Cortex of kidney (tissue), 1 donor: Measurements from ENCODE around the gene TRAP1.
"Not testable (repeated sequence)": the region's sequence is repeated elsewhere in the genome, so short reads cannot be mapped to it uniquely, and the experiment has no call there.

Experiments used
- DNase-seq: peaks from one replicate; lab custom pipeline; 2025; lab: John Stamatoyannopoulos, UW

The TRAP1 gene

GRCh38 chr16:3736116-3736515 is 18.8 kb upstream of the TRAP1 start:
- DNase-seq: no peak

- no peak for DNase-seq
Observed at GRCh38 chr16:3735541-3735940, 18.2 kb upstream of the TRAP1 start.

- DNase-seq: no peak
Observed at GRCh38 chr16:3734758-3735221, 17.5 kb upstream of the TRAP1 start.

- no peak for DNase-seq
Observed at GRCh38 chr16:3734084-3734757, 16.9 kb upstream of the TRAP1 start.

- DNase-seq: no peak
Observed at GRCh38 chr16:3732171-3732570, 14.8 kb upstream of the TRAP1 start.

GRCh38 chr16:3731126-3731935 is 14.0 kb upstream of the TRAP1 start:
- DNase-seq: no peak

- no peak for DNase-seq
Observed at GRCh38 chr16:3730161-3731125, 13.1 kb upstream of the TRAP1 start.

- no peak for DNase-seq
Observed at GRCh38 chr16:3729161-3730112, 12.1 kb upstream of the TRAP1 start.

- DNase-seq: no peak
Observed at GRCh38 chr16:3728424-3729160, 11.3 kb upstream of the TRAP1 start.

GRCh38 chr16:3727806-3728381 is 10.6 kb upstream of the TRAP1 start:
- DNase-seq: no peak

- DNase-seq: no peak
Observed at GRCh38 chr16:3726021-3726687, 8.8 kb upstream of the TRAP1 start.

- no peak for DNase-seq
Observed at GRCh38 chr16:3725276-3725675, 8.0 kb upstream of the TRAP1 start.

- no peak for DNase-seq
Observed at GRCh38 chr16:3722508-3722907, 5.2 kb upstream of the TRAP1 start.

- no peak for DNase-seq
Observed at GRCh38 chr16:3720418-3720817, 3.1 kb upstream of the TRAP1 start.

- DNase-seq: no peak
Observed at GRCh38 chr16:3718628-3719027, 1.3 kb upstream of the TRAP1 start.

- no peak for DNase-seq
Observed at GRCh38 chr16:3718019-3718391, 681 bp upstream of the TRAP1 start.

- DNase-seq: no peak
Observed at GRCh38 chr16:3716831-3717234, 491 bp downstream of the TRAP1 start.

- no peak for DNase-seq
Observed at GRCh38 chr16:3715430-3715829, 1.9 kb downstream of the TRAP1 start.

GRCh38 chr16:3714378-3714777 is 2.9 kb downstream of the TRAP1 start:
- DNase-seq: not testable (repeated sequence)
